ENCODE measurements around the gene RPS16.

The RPS16 gene

DNA sequence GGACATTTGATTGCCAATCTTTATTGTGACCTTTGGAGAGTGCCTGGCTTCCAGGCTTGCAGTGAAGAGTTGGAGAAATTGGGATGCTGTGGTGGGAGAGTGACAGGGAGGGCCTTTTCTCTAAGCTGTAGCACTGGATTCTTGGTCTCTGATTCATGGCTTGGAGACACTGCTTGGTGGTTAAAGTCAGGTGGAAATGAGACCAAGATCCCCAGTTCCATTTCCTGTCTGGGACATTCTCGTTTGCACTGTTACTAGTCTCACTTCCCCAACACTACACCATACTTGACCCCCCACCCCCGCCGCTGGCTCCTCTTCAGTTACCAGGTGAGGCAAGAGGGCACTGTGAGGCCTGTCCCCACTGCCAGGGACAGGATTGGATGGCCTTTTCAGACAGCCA is 12.5 kb upstream of the RPS16 start:
- DNase-seq = no peak

DNA sequence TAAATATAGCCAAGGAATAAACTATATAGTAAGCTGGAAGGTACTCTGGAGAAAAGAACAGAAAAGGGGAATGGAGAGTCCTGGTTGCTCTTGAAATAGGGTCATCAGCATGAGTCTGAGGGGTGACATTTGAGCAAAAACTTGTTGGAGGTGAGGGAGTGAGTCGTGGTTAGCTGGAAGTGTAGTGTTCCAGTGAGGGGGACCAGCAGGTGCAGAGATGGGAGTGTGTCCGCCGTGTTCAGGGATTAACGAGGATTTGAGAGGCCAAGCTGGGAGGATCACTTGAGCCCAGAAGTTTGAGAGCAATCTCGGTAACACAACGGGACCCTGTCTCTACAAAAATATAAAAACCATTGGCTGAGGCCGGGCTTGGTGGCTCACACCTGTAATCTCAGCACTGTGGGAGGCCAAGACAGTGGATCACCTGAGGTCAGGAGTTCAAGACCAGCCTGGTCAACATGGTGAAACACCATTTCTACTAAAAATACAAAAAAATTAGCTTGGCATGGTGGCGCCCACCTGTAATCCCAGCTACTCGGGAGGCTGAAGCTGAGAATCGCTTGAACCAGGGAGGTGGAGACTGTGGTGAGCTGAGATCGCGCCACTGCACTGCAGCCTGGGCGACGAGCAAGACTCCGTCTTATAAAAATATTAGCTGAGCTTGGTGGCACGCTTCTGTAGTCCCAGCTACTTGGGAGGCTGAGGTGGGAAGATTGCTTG is 10.8 kb upstream of the RPS16 start:
- no peak for DNase-seq

DNA sequence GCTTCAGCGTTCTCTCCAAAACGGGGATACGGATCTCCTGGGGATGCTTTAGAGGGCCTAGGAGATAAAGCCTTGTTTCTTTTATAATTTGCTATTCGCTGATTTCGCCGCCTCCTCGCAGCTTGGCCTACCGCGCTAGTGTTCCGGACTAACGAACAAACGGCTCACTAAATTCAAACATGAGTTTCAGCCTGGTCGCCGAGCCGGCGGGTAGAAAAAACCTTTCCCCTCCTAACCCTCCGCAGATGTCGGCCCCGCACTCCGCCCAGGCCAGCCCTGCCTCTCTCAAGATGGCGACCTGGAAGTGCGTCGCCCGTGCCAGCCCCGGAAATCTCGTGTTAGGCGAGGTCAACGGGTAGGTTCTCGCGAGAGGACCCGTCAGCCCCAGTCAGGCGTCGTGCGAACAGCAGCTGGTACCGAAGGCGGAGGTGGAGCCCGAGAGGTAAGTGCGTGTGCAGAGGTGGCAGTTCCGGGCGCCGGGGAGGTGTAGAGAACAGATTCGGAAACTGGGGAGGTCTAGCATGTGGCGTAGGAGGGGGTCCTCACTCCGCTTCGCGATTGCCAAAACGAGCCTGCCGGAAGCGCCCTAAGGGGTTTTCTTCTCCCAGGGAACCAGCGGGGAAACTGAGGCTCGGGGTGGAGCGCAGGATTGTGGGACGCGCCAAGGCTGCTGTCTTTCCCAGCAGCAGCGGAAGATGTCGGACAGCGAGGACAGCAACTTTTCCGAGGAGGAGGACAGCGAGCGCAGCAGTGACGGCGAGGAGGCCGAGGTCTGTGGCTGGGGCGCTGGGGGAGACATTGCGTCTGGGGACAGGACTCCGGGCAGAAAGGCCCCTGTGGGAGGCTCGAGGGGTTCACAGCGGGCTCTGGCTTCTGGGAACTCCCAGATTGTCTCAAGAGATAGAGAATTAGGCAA is 9.7 kb upstream of the RPS16 start, which contains the start of gene SUPT5H:
Gene SUPT5H (plus strand): TSS at position 387 of the 916 bp plus-strand sequence. CDS start 309 bp downstream, at position 696.
- peak; percentile 78 to 92 for DNase-seq

DNA sequence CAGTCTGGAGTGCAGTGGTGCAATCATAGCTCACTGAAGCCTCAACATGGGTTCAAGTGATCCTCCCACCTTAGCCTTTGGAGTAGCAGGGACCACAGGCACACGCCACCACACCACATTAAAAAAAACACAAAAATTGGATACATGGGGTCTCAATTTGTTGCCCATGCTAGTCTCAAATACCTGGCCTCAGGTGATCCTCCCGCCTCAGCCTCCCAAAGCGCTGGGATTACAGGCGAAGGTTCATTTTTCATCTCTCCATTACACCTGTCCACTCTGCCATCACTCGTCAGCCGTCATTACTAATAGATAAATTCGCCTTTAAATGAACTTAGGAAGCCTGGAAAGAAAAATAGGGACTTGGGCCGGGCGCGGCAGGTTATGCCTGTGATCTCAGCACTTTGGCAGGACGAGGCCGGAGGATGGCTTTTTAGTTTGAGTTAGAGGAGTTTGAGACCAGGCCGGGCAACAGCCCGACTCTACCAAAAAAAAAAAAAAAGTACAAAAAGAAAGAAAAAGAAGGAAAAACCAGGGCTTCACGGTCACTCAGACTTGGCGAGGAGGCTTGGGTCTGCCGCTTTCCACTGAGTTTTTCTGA is 8.9 kb upstream of the RPS16 start:
- DNase-seq = no peak

DNA sequence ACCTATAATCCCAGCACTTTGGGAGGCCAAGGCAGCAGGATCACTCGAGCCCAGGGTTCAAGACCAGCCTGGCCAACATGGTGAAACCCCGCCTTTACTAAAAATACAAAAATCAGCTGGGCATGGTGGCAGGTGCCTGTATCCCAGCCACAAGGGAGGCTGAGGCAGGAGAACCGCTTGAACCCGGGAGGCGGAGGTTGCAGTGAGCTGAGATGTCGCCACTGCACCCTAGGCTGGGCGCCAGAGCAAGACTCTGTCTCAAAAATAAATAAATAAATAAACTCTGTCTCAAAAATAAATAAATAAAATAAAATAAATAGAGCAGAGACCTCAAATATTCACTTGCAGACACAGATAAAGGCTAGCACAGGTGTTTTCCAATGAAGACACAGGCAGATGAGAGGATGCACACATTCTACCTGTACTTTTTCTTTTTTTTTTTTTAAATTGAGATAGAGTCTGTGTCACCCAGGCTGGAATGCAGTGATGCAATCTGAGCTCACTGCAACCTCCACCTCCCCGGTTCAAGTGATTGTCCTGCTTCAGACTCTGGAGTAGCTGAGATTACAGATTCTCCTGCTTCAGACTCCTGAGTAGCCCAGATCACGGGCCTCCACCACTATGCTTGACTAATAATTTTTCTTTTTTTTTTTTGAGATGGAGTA is 2.7 kb upstream of the RPS16 start:
- DNase-seq = no peak

DNA sequence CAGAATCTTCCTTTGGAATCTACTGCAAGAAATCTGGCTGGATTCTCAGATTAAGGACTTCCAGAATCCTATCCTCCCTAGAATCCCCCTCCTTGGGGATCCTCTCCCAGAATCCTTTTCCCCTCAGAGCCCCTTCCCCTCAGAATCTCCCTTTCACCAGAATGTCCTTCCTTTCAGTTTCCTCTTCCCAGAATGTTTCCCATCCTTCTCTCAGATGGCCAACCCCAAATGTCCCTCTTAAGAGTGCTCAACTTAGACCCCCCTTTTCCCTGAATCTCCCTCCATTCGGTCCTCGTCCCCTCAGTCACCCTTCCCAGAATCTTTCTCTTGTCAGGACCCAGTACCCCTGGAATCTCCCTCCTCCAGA is 584 bp upstream of the RPS16 start:
- DNase-seq = no peak

DNA sequence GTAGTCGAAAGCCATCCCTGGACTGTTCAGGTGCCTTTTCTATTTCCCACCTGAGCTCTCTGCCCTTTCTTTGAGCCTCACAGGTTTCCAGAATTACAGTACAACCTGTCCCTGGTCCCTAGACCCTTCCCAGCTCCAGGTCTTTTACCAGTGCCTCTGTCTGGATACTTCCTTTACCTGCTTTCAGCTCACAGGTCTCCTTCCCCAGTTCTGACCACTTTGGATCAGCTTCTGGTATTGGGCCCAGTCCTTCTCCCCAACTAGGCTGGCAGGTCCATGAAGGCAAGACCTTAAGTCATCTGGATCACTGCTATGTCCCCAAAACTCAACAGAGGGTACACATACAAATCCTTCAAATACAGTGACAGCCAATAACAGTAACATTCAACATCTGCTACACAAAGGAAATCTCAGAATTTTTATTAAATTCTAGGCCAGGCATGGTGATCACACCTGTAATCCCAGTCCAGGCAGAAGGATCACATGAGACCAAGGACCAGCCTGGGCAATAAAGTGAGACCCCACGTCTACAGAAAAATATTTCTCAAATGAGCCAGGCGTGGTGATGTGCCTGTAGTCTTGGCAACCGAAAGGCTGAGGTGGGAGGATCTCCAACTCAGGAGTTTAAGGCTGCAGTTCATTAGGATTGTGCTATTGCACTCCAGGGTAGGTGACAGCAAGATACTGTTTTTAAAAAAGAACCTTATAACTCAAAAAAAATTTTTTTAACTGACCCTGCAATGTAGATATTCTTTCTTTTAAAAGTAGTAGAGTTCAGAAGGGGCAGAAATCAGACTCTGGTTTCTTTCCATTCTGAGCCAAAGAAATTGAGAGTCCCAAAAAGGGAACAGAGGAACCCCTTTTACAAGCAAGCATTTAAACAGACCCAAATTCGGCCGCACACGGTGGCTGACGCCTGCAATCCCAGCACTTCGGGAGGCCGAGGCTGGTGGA is 1.3 kb downstream of the RPS16 start:
- DNase-seq = no peak

DNA sequence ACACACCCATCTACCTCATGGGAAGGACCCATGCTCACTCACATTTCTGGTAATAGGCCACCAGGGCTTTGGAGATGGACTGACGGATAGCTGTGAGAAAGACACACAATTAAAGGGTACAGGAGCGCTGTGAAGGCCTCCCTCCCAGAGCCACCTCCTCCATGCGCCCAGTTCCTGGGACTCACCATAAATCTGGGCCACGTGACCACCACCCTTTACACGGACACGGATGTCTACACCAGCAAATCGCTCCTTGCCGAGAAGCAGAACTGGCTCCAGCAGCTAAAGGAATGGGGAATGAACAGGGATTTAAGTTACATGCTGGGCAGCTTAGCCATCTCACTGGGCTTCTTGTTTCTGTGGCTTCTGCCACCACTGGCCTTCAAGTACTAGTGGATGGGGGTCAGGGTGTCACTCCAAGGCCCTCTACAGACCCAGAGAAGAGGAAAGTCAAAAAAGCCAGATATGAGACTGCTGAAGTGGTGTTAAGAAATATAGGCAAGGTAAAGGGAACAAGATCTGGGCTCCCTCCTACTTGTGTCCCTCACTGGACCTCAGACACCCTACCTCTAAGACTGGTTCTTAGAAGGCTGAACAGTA is 2.2 kb downstream of the RPS16 start:
- DNase-seq = no peak

DNA sequence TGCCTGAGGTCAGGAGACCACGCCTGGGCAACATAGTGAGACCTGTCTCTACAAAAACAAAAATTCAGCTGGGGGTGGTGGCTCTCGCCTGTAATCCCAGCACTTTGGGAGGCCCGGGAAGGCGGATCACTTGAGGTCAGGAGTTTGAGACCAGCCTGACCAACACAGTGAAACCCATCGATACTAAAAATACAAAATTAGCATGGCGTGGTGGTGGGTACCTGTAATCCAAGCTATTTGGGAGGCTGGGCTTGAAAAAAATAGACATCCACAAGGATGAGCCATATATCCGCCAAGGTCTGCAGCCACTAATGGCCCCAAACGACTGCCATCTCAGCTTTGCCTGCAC is 3.1 kb downstream of the RPS16 start:
- DNase-seq = no peak

DNA sequence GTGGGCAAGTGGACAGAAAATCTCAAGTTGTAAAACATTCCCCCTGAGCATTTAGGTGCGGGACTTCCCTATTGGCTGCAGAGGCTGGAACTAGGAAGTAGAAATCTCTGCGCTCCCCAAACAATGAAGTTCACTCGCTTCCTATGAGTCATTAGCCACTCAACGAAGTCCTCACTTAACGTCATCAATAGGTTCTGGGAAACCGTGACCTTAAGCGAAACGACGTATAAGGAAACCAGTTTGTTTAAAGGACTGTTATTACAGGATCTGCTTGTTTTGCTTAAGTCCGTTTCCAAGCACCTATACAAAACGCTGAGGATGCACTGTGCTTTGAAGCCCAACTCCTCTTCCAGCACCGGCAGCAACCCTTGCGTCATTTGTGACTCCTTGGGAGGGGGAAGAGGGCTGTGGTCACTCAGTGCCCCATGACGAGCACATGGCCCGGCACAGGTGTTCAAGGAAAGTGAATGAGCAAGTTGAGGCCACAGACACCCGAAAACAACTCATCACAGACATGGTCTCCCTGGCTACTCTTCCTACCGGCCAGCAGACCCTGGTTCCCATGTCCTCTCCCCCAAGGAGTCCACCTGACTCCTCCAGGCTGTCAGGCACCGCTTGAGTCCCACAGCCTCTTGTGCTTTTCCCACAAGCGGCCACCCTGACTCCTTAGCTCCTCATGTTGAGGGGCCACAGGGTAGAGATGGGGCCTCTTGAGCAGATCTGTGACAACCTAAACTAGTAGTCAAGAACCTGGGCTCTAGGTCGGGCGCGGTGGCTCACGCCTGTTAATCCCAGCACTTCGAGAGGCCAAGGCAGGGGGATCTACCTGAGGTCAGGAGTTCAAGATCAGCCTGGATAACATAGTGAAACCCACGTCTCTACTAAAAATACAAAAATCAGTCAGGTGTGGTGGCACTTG is 4.8 kb downstream of the RPS16 start:
- no peak for DNase-seq

DNA sequence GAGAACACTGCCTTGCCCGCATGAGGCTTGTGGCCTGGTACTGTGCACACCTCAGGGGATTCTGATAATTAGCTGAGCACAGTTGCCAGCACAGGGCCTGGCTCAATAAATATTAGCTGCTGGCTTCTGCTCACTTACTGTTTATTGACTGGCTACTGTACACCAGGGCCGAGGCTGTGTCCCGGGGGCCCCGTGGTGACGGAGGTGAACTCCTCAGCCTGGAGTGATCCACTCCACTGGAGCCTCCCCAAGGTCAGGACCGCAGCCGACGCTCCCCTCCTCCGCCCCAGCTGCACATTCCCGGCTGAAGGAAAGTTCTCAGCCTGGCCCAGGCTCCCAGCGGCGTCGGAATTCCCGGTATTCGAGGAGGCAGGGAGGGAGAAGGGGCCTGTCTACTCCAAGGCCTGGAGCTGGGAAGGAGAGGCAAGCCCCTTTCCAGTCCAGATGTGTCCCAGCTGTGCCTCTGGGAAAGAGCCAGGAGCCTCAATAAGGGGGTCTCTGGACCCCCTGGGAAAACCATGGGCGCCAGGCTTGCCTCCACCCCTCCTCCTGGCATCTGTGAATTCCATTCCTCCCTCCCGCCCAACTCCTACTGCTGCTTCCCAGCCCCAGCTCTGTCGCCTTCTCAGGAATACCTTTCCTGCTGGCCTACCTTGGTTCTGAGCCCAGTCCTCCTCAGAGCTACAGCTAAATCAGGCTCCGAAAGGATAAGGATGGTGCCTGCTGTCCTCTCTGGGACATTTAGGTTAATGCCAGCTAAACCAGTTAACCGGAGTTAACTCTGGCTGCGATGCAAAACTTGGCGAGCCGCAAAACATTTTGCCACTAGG is 7.3 kb downstream of the RPS16 start:
- DNase-seq = no peak

DNA sequence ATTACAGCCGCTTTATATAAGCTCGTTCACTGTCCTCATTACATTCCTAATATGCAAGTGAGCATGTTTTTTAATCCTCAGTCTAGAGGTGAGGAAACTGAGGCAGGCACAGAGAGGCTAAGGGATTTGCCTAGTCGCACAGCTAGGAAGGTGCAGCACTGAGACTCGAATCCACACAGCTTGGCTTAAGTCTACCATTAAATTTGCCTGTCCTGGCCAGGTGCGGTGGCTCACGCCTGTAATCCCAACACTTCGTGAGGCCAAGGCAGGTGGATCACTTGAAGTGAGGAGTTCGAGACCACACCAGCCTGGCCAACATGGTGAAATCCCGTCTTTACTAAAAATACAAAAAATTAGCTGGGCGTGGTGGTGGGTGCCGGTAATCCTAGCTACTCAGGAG is 8.0 kb downstream of the RPS16 start:
- no peak for DNase-seq

DNA sequence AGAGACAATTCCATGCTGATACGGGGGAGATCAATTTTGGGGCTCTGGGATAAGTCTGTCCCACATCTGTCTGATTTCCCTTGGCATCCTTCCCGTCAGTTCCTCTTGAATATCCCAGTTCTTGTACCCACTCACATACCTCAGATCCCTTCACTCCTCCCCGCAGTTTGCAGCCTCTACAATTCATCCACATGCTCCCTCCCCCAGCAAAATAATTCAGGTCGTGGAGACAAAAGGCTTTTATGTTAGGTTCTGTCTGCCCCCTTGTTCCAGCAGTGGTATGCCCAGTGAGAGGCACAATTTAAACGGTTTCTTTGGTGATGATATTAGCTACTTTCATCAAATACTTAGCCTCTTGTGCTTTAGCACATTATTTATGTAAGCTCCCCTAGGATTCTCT is 9.6 kb downstream of the RPS16 start:
- DNase-seq = no peak

DNA sequence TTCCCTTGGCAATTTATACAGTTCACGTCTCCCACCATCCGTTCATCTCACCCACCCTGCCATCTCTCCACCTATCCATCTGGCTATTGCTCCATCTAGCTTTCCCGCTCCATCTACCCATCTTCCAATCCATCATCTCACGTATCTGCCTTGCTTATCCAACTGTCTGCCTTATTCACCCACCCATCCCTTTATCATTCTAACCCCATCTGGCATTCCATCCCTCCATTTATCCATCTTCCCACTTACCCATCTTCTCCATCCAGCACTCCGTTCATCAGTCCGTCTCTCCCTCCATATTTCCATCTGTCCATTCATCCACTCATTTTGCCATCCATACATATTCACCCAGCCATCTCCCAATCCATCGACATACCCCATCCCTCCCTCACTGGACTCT is 10.0 kb downstream of the RPS16 start:
- DNase-seq = no peak

DNA sequence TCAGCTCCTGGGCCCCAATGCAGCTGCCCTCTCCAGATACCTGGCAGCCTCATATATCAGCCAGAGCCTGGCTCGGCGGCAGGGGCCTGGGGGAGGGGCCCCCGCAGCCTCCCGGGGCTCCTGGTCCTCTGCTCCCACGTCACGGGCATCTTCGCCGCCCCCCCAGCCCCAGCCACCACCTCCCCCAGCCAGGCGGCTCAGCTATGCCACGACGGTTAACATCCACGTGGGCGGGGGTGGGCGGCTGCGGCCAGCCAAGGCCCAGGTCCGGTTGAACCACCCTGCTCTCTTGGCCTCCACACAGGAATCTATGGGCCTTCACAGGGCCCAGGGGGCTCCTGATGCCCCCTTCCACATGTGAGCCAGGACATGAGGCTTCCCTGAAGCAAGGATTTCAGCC is 10.8 kb downstream of the RPS16 start:
- DNase-seq = no peak

DNA sequence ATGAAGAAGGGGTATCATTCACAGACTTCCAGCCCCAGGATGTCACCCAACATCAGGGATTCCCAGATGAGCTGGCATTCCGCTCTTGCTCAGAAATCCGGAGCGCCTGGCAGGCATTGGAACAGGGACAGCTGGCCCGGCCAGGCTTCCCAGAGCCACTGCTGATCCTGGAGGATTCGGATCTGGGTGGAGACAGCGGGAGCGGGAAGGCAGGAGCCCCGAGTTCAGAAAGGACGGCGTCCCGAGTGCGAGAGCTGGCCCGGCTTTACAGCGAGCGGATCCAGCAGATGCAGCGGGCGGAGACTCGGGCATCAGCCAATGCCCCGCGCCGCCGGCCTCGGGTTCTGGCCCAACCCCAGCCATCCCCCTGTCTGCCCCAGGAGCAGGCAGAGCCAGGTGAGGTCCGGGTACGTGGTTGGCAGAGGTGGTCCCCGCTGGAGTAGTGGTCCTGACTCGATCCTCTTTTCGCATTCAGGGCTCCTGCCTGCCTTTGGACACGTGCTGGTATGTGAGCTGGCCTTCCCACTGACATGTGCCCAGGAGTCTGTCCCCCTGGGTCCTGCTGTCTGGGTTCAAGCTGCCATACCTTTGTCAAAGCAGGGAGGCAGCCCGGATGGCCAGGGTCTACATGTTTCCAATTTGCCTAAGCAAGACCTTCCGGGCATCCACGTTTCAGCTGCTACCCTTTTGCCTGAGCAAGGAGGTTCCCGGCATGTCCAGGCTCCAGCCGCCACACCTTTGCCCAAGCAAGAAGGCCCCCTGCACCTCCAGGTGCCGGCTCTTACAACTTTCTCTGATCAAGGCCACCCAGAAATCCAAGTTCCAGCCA is 12.3 kb downstream of the RPS16 start:
- no peak for DNase-seq

DNA sequence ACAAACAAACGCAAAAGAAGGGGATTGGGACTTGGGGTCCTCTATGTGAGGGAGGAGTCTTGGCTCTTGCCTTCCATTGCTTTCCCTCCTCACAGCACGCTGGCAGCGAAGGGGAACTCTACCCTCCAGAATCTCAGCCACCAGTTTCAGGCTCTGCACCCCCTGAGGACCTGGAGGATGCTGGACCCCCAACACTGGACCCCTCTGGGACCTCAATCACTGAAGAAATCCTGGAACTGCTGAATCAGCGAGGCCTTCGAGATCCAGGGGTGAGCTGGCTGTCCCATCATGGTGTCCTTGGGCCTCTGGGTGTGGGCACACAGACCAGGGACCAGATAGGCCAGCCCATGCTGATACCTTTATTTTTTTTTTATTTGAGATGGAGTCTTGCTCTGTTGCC is 13.7 kb downstream of the RPS16 start:
- no peak for DNase-seq

DNA sequence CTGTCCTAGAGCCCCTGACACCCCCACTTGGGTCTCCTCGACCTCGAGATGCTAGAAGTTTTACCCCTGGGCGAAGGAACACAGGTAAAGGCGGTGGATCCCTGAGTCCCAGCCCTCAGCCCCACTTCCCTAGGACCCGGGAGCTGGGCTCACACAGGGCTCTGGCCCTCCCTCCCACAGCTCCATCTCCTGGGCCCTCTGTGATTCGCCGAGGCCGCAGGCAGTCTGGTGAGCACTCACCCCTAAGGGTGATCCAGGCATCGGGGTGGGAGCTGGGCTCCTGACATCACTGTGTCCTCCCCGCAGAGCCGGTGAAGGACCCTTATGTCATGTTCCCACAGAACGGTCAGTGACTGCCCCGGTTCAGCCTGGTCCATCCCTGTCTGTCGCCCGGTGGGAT is 15.0 kb downstream of the RPS16 start:
- DNase-seq = no peak

DNA sequence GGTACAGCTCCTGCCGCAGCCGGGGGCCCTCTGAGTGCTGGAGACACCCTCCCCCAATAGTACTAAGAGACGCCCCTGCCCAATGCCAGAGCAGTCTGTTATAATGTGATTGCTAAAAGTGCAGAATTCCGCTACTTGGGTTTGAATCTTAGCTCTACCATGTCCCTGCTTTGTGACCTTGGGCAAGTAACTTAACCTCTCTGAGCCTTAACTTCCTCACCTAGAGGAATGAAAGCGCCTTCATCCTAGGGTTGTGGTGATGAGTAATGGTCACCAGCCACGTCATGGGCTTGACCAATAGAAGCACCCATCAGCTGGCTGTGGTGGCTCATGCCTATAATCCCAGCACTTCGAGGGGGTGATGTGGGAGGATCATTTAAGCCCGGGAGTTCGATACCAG is 16.7 kb downstream of the RPS16 start:
- DNase-seq = no peak

All from bone marrow (tissue), 2 donors.